Measurements from ENCODE around the gene KRTAP5-1.
A peak's percentile ranks its signal among the peaks of the same experiment; 100 is the strongest.

Gene KRTAP5-1

GRCh38 chr11:1573903-1574237, 11.2 kb downstream of the KRTAP5-1 start:
- TF ChIP-seq CTCF (IDR thresholded peaks at IDR 0.05; ENCODE audit: low read depth, low read length): no peak
- Histone ChIP-seq H3K4me3 (ENCODE audit: low read depth, low read length) (no peak overlapping the region), H3K27me3 (peaks cover 27% of the 10 kb centered on the region), H3K9me3 (no peaks in the 10 kb centered on the region), H3K36me3 (no peaks in the 10 kb centered on the region), H3K4me1 (peaks cover 3% of the 10 kb centered on the region; the same call in 1 of the 2 replicates)
- DNase-seq: no peak

- no peak for TF ChIP-seq CTCF (IDR thresholded peaks at IDR 0.05; ENCODE audit: low read depth, low read length)
- H3K36me3 ChIP-seq: no peaks in the 10 kb centered on the region
- peak overlapping the region; percentile 28 for H3K4me3 ChIP-seq (ENCODE audit: low read depth, low read length)
- DNase-seq: no peak
- peaks cover 3% of the 10 kb centered on the region; the same call in 1 of the 2 replicates for H3K4me1 ChIP-seq
- no peaks in the 10 kb centered on the region for H3K9me3 ChIP-seq
- H3K27me3 ChIP-seq: peaks cover 27% of the 10 kb centered on the region
Observed at GRCh38 chr11:1573077-1573902, 11.8 kb downstream of the KRTAP5-1 start.

- no peak for TF ChIP-seq CTCF (IDR thresholded peaks at IDR 0.05; ENCODE audit: low read depth, low read length)
- H3K9me3 ChIP-seq: no peaks in the 10 kb centered on the region
- H3K36me3 ChIP-seq: no peaks in the 10 kb centered on the region
- H3K4me3 ChIP-seq (ENCODE audit: low read depth, low read length): peak within 1 kb of the TSS; percentile 59
- peak; percentile 87 for DNase-seq
- peaks cover 27% of the 10 kb centered on the region for H3K27me3 ChIP-seq
- peaks cover 3% of the 10 kb centered on the region; the same call in 1 of the 2 replicates for H3K4me1 ChIP-seq
Observed at GRCh38 chr11:1572197-1573076, 12.6 kb downstream of the KRTAP5-1 start, which contains the start of gene DUSP8. Gene DUSP8 (minus strand): TSS chr11:1572271. CDS start chr11:1565826, 6,445 bp downstream.

GRCh38 chr11:1571760-1572196, 13.3 kb downstream of the KRTAP5-1 start:
- no peaks in the 10 kb centered on the region for H3K36me3 ChIP-seq
- TF ChIP-seq CTCF (IDR thresholded peaks at IDR 0.05; ENCODE audit: low read depth, low read length): no peak
- H3K4me1 ChIP-seq: peaks cover 3% of the 10 kb centered on the region; the same call in 1 of the 2 replicates
- peaks cover 27% of the 10 kb centered on the region for H3K27me3 ChIP-seq
- no peaks in the 10 kb centered on the region for H3K9me3 ChIP-seq
- H3K4me3 ChIP-seq (ENCODE audit: low read depth, low read length): no peak overlapping the region
- no peak for DNase-seq

GRCh38 chr11:1570896-1571759, 14.0 kb downstream of the KRTAP5-1 start:
- no peak for TF ChIP-seq CTCF (IDR thresholded peaks at IDR 0.05; ENCODE audit: low read depth, low read length)
- Histone ChIP-seq H3K36me3 (no peaks in the 10 kb centered on the region), H3K4me3 (ENCODE audit: low read depth, low read length) (peak overlapping the region; percentile 59), H3K9me3 (no peaks in the 10 kb centered on the region), H3K27me3 (peaks cover 27% of the 10 kb centered on the region), H3K4me1 (peaks cover 3% of the 10 kb centered on the region; the same call in 1 of the 2 replicates)
- DNase-seq: peak; percentile 58
